ENCODE measurements around the gene HOXB7. TPM values are rescaled to one million over a fixed set of nuclear protein-coding genes. Genes with fewer than 3 reads are reported as not detected.
A peak's percentile ranks its signal among the peaks of the same experiment; 100 is the strongest.

HOXB7 gene
- total and polyA plus RNA-seq, 2 of the 13 experiments (the other 11 are each of a cell fraction or from before 2014, with no cell fraction given), result 0.04 TPM; not detected in 1

GRCh38 chr17:48626245-48627117 lies 15.7 kb upstream of the HOXB7 start, which contains the start of gene HOXB9:
Gene HOXB9 (minus strand): TSS chr17:48626358. CDS start chr17:48626269, 89 bp downstream.
- H3K36me3 ChIP-seq (replicated peaks in 1 of 2; ENCODE audit: control insufficient read depth in 1 of 2, insufficient read depth in 2 of 2, low read length in 2 of 2), result no peaks in the 10 kb centered on the region
- in situ Hi-C loops (cut with HindIII; ENCODE audit: extremely low pct_ligation_motif_present, low pct_unique_long_range_greater_than_20kb), result no loop called here
- FAIRE-seq (no peak), ATAC-seq (no peak), DNase-seq (ENCODE audit: low spot score) (no peak)
- H3K27ac ChIP-seq (ENCODE audit: extremely low read length, insufficient read depth, low read length), result no peak within 1 kb of the TSS
- no peak within 1 kb of the TSS for H2AFZ ChIP-seq (ENCODE audit: low read length)
- WGBS (ENCODE audit: low lambda C conversion rate), result 28% methylated on average over 40 of the region's 50 CpGs
- no peak within 1 kb of the TSS for H3K4me2 ChIP-seq (ENCODE audit: low read depth, low read length)
- ChIA-PET POLR2A (no interaction called here), CTCF (ENCODE audit: low intra/inter-chr PET ratio, low total read pairs) (no interaction called here)
- H3K4me3 ChIP-seq (replicated peaks in 1 of 3; ENCODE audit: insufficient read depth in 1 of 3, low read depth in 2 of 3, low read length in 3 of 3), result no peak within 1 kb of the TSS
- no peaks in the 10 kb centered on the region for H3K9me3 ChIP-seq (ENCODE audit: low read length)
- no TSS peak for BruUV-seq (replicated peaks)
- peaks cover 39 to 97% of the 10 kb centered on the region in 2 experiments for H3K27me3 ChIP-seq (ENCODE audit: control insufficient read depth in 1 of 2, insufficient read depth in 2 of 2, low read length in 2 of 2)
- no peaks in the 10 kb centered on the region for H3K79me2 ChIP-seq (ENCODE audit: insufficient read depth, low read length)
- intact Hi-C loops (cut with micrococcal nuclease; ENCODE audit: unreplicated experiment), result no loop called here
- no peaks in the 10 kb centered on the region for H4K20me1 ChIP-seq (ENCODE audit: insufficient read depth, low read length)
- H3K4me1 ChIP-seq (ENCODE audit: insufficient read depth, low read length), result no peaks in the 10 kb centered on the region
- no peak within 1 kb of the TSS for H3K9ac ChIP-seq (ENCODE audit: insufficient read depth, low read depth, low read length)
- TF ChIP-seq EZH2 (conservative IDR thresholded peaks at IDR 0.05; ENCODE audit: low read depth, low read length), result peak; percentile 98
- TF ChIP-seq HNRNPK (IDR thresholded peaks at IDR 0.05; ENCODE audit: low read depth, low read length, poor library complexity, severe bottlenecking), result peak; percentile 52
- no peak for TF ChIP-seq ZNF3 (CRISPR knock-in tag; IDR thresholded peaks at IDR 0.05)
- TF ChIP-seq THRA (CRISPR knock-in tag; IDR thresholded peaks at IDR 0.05; ENCODE audit: borderline replicate concordance), result no peak

Data from HepG2 (cell line).